Measurements from ENCODE around the gene ZMIZ1. TPM values are rescaled to one million over a fixed set of nuclear protein-coding genes. Genes with fewer than 3 reads are reported as not detected.

The ZMIZ1 gene
- total RNA-seq, 1 experiment from 2014 or later = 28.4 TPM

GRCh38 chr10:79326361-79327089, 257.8 kb downstream of the ZMIZ1 start (continued):
- TF ChIP-seq ATF3 (IDR thresholded peaks at IDR 0.05) = no peak
- no peak for TF ChIP-seq EZH2phosphoT487 (IDR thresholded peaks at IDR 0.05; ENCODE audit: borderline replicate concordance)
- no peak for TF ChIP-seq FOSL1 (IDR thresholded peaks at IDR 0.05; ENCODE audit: low read depth)
- TF ChIP-seq POLR2AphosphoS5 (IDR thresholded peaks at IDR 0.05; ENCODE audit: low read depth, low read length) = no peak
- no peak for TF ChIP-seq CTCF (IDR thresholded peaks at IDR 0.05 in 2 of 3, conservative IDR thresholded peaks at IDR 0.05 in 1 of 3; ENCODE audit: borderline replicate concordance in 1 of 3, insufficient read depth in 1 of 3, low read depth in 2 of 3, low read length in 2 of 3)
- no peak for TF ChIP-seq RAD21 (IDR thresholded peaks at IDR 0.05; ENCODE audit: low read depth)
- no peak for TF ChIP-seq JUND (IDR thresholded peaks at IDR 0.05)

DNA sequence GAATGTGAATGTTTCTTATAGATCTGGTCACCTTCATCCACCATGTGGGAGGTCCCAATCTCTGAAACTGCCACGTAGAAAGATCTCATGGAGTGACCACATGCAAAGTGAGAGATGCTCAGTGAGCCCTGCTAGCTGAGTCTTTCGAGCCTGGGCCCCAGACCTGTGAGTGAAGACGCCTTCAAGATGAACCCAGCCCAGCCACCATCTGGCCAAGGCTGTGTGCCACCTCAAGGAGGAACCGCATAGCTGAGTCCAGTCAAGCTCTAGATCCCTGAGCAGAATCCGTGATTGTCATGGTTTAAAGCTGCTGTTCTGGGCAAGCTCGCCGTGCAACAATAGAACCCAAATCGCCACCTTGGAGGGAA, 258.3 kb downstream of the ZMIZ1 start:
- no peaks in the 10 kb centered on the region for H3K9me3 ChIP-seq (ENCODE audit: control insufficient read depth in 1 of 2, insufficient read depth in 1 of 2, low read depth in 1 of 2, low read length in 2 of 2)
- ATAC-seq = no peak
- no peak overlapping the region for H3K4me3 ChIP-seq (replicated peaks in 1 of 2; ENCODE audit: low read depth in 1 of 2, low read length in 2 of 2)
- no peak overlapping the region for H2AFZ ChIP-seq (ENCODE audit: low read depth, low read length, poor library complexity, severe bottlenecking)
- no peak overlapping the region for H3K4me2 ChIP-seq (ENCODE audit: low read length)
- no peaks in the 10 kb centered on the region for H3K27me3 ChIP-seq (ENCODE audit: insufficient read depth, low read length)
- peaks cover 0 to 33% of the 10 kb centered on the region in 2 experiments; a peak in 3 of 4 replicates for H3K4me1 ChIP-seq (ENCODE audit: control insufficient read depth in 1 of 2, insufficient read depth in 2 of 2, low read length in 2 of 2)
- CTCF ChIA-PET = no interaction called here
- H3K9ac ChIP-seq (ENCODE audit: low read length) = no peak overlapping the region
- no peaks in the 10 kb centered on the region for H4K20me1 ChIP-seq (ENCODE audit: insufficient read depth)
- H3K27ac ChIP-seq (ENCODE audit: low read depth, low read length) = no peak overlapping the region
- H3K36me3 ChIP-seq (ENCODE audit: control insufficient read depth in 1 of 2, insufficient read depth in 2 of 2, low read length in 2 of 2) = no peaks in the 10 kb centered on the region
- RAD21 ChIA-PET (ENCODE audit: low non-redundant PET in 1 of 2, low total read pairs in 2 of 2, uncharacterized antibody in 2 of 2, unreplicated experiment in 2 of 2) = no interaction called here
- no TSS peak for BruUV-seq (replicated peaks)
- DNase-seq (ENCODE audit: low read depth, low spot score) = no peak
- no peaks in the 10 kb centered on the region for H3K9me2 ChIP-seq (ENCODE audit: insufficient read depth)
- H3K79me2 ChIP-seq (ENCODE audit: insufficient read depth, low read length) = no peaks in the 10 kb centered on the region
- intact Hi-C loops (cut with micrococcal nuclease) = no loop called here
- POLR2A ChIA-PET = no interaction called here
- TF ChIP-seq SRF (IDR thresholded peaks at IDR 0.05; ENCODE audit: low read depth) = no peak
- TF ChIP-seq ATF3 (IDR thresholded peaks at IDR 0.05) = no peak
- TF ChIP-seq EZH2phosphoT487 (IDR thresholded peaks at IDR 0.05; ENCODE audit: borderline replicate concordance) = no peak
- no peak for TF ChIP-seq REST (IDR thresholded peaks at IDR 0.05; ENCODE audit: low read depth)
- TF ChIP-seq EGR1 (IDR thresholded peaks at IDR 0.05; ENCODE audit: low read depth) = no peak
- TF ChIP-seq ZNF274 (IDR thresholded peaks at IDR 0.05; ENCODE audit: low read depth, low read length) = no peak
- TF ChIP-seq TCF7L2 (IDR thresholded peaks at IDR 0.05; ENCODE audit: borderline replicate concordance, extremely low read depth, insufficient read depth, insufficient read length) = no peak
- TF ChIP-seq POLR2A (IDR thresholded peaks at IDR 0.05; ENCODE audit: borderline replicate concordance, extremely low read depth, insufficient read depth, insufficient read length) = no peak
- no peak for TF ChIP-seq EZH2 (IDR thresholded peaks at IDR 0.05)
- no peak for TF ChIP-seq CEBPB (IDR thresholded peaks at IDR 0.05; ENCODE audit: low read depth)
- no peak for TF ChIP-seq FOSL1 (IDR thresholded peaks at IDR 0.05; ENCODE audit: low read depth)
- no peak for TF ChIP-seq SIN3A (IDR thresholded peaks at IDR 0.05; ENCODE audit: low read depth)
- no peak for TF ChIP-seq YY1 (IDR thresholded peaks at IDR 0.05; ENCODE audit: extremely low read depth, insufficient replicate concordance, low read depth, low read length)
- TF ChIP-seq RAD21 (IDR thresholded peaks at IDR 0.05; ENCODE audit: low read depth) = no peak
- TF ChIP-seq ELF1 (IDR thresholded peaks at IDR 0.05; ENCODE audit: borderline replicate concordance, low read depth) = no peak
- TF ChIP-seq ZFX (IDR thresholded peaks at IDR 0.05) = no peak
- no peak for TF ChIP-seq JUND (IDR thresholded peaks at IDR 0.05)
